Ecto neural progenitor cell (in vitro differentiated cells): Measurements from ENCODE around the gene PTPRN.

Experiments used
- DNase-seq: peaks from one replicate; pipeline ENCODE4 v3.0.0-alpha.2; 2018; ENCODE audit warnings: low spot score

Gene PTPRN

DNA sequence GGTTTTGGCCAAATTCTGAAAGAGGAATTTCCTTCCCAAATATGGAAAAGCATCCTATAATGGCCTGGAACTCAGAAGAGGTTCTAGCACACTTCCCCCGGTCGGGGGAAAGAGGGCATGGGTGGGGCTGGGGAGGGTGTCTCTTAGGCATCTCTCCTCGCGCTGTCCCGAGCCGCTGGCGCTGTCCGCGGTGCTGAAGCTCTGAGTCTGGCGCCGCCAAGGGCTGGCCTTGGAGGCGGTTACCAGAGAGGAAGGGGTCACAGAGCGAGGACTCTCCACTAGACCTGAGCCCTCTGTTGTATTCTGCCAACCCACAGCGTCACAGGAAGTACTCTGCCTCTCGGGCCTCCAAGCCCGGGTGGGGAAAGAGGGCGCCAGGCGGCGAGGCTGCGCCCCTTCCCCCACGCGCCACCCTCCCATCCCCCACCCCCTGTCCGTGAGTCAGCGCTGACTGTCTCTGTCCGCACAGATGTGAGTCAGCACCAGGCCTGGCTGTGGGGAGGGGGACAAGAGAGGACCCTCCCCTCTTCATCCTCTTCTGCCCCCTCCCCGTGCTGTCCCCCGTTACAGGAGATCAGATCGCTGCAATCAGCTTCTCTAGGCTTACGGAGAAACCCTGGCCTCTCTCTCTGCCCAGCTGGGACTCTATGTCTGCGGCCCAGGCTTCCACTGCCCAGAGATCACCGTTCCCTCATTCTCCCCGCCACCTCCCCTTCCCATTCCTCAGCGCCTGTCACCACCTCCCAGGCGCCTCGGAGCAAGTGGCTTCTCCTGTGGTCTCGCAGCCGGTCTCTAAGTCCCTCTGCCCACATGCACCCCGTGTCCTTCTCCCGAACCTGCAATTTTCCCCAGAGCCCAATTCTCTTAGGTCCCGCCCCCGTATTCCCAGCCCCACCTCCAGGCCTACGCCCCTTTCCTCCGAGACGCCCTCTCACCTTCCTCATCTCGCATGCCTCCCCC lies 779 bp downstream of the PTPRN start:
- DNase-seq: peak; percentile 91

GRCh38 chr2:219306047-219306446 lies 3.2 kb downstream of the PTPRN start:
- DNase-seq: no peak

GRCh38 chr2:219304223-219304622 lies 5.0 kb downstream of the PTPRN start:
- no peak for DNase-seq

DNA sequence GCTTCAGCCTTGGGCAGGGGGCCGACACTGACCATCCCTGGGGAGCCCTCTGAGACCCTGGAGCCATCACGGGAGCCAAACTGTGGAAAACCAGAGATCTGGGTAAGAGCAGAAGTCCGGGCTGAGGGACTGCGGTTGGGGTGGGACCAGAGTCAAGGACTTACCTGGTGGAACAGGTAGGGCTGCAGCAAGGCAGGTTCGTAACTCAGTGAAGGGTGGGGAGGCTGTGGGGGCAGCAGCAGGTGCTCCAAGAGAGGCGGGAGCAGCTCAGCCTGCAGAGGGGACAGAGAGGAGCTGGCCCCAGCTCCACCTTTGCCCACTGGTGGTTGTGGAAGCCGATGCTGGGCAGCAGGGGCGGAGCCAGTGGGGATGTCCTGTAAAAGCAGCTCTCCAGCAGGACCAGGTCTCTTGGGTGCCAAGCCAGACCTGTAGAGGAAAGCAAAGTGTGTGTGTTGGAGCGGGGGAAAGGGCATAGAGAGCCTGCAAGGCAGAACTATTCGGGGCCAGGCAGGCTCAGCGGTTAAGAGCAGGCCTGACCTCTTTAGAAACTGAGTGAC lies 6.7 kb downstream of the PTPRN start:
- DNase-seq: no peak

- no peak for DNase-seq
Measured at GRCh38 chr2:219300022-219300421, 9.2 kb downstream of the PTPRN start.

DNA sequence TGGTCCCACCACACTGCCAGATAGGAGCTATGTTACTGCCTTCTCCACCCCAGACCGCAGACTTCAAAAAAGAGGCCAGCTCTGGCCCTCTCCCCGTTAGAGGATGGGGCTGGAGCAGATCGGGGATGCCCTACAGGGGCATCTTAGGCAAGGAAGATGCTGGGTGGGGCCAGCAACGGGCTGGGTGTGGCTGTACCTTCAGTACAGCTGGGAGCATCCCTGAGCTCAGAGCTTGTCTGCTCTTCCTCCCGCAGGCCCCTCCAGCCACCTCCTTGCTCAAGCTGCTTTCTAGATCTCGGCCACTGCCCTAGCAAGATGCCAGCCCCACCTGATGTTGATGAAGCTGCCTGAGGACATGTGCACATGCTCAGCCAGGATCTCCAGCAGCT lies 9.8 kb downstream of the PTPRN start:
- no peak for DNase-seq

DNA sequence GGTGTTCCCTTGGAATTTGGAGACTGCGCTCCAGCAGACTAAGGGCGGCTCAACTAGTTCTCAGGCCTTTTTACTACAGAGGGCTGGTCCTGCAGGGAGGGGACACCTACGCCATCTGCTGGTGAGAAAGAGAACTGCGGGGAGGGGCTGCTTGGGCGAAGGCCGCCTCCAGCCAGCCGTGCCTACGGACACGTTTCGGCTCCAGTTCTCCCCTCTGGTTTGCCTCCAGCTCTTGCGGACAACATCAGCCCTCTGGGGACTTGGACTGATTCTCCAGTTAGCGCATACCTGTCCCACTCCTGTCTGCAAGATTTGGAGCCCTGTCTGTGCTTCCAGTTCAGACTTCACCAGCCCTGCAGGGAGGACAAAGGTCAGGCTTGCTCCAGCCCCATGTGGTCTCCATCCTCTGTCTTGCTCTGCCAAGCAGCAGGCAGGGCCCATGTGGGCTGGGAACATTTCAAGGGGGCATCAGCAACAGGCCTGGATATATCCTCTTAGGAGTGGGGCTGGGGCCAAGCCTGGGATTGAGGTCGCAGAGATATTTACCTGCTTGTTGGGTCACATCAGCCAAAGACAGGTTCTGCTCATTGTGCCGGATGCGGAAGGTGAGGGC lies 10.3 kb downstream of the PTPRN start:
- DNase-seq: peak; percentile 91

DNA sequence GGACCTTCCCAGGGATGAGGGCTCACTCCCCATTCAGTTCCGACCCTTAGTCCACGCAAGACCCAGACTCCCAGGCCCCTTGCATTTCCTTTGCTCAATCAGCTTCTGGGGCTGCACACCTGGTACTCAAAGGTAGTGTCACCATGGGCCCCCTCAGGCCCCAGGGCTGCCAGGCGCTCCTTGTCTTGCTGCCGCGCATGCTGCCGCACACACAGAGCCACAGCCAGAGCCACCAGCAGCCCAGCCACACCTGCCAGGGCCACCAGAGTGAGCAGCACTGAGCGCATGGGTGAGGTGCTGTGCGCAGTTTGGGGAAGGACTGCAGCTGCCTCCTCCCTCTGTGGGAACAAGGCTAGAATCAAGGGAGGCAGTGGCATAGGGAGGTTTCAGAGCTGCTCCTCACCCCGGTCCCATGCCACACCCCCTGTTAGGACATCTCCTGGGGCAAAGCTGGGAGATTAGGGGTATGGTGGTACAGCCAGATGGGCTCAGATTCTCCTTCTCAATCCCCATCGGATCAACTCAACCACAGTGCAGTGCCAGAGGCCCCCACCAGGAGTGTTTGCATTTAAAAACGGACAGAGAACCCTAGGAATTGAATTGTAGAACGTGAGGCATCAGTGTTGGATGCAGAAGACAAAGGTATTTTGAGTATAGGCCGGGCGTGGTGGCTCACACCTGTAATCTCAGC lies 11.3 kb downstream of the PTPRN start:
- DNase-seq: no peak

DNA sequence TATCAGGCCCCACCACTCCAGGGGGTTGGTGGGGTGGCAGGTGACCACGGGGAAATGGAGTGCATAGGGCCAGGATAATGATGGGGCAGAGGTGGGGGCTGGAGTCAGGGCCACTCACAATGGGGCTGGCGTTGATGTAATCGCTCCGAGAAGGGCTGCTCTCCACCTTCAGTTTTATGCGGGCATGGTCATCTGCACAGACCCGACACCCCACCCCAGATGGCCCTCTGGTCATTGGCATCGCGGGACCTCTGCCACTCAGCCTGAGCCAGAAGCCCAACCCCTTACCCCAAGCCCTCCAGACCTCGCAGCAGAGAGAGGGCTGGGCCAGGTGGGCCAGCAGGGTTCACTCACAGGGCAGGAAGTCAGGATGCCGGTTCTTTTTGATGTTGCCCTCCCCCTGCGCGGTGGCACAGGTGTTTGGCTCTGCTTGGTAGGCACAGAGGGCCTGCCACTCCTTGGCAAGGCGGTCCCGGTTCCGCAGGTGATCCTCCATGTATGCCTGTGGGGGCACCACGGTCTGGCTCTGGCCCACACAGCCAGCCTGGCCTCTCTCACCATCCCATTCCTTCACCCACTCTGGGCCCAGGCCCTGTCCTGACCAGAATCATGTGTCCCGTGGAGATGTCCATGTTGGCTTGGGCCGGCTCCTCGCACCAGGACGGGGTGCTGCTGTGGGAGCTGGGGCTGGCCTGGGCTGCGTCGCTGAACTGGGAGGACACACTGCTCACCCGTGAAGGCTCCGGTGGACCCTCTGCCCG lies 12.4 kb downstream of the PTPRN start:
- peak; percentile 31 for DNase-seq

DNA sequence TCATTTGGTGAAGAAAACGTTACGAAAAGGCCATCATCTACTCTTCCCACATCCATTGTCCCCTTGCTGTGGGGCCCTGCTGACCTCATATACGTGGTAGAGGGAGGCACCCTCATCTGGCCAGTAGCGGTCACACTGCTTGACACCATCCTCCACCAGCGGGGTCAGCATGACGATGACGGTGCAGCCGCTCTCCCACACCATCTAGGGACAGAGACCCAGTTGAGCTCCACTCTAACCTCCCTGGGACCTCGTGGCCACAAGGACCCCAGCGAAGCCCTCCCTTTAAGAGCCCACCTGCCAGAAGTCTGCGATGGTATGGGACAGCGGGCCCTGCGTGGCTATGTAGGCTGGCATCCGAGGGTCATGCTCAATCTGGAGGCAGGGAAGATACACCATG lies 13.1 kb downstream of the PTPRN start:
- DNase-seq: peak; percentile 43

- peak; percentile 92 for DNase-seq
Measured at GRCh38 chr2:219294356-219295351, 14.5 kb downstream of the PTPRN start.

GRCh38 chr2:219293736-219294231 lies 15.4 kb downstream of the PTPRN start:
- DNase-seq: no peak

DNA sequence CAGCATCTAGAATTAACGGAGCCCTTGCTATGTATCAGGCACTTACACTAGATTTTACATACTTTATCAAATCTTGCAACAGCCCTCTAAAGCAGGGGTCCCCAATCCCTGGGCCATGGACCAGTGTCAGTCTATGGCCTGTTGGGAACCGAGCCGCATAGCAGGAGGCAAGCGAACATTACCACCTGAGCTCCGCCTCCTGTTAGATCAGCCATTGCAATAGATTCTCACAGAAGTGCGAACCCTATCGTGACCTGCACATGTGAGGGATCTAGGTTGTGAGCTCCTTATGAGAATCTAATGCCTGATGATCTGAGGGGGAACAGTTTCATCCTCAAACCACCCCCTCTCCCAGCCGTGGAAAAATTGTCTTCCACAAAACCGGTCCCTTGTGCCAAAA lies 16.6 kb downstream of the PTPRN start:
- no peak for DNase-seq

DNA sequence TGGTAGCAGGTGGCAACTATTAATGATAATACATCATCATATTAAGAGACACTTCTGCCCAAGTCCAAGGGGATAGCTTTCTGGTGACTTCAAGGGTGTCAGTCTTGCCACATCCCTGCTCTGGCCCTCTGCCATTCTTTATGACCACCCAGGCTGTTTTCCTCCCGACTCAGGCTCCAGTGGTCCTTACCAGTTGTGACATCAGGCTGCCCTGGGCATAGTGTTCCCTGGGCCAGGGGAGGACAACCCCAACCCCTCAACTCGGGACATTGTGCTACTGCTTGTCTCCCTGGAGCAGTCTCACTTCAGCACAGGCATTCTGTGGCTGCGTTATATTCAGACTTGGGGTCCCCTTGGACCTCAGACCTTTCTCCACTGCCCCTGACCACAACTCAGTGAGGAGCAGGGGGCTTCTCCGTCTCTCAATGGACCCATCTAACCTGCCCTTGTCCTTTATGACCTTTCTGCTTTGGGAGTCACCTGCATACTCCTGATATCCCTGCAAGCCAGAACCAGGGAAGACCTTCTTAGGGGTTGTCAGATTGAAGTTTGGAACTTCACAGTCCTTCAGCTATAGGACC lies 17.2 kb downstream of the PTPRN start:
- no peak for DNase-seq

GRCh38 chr2:219291394-219291793 lies 17.8 kb downstream of the PTPRN start:
- DNase-seq: no peak

DNA sequence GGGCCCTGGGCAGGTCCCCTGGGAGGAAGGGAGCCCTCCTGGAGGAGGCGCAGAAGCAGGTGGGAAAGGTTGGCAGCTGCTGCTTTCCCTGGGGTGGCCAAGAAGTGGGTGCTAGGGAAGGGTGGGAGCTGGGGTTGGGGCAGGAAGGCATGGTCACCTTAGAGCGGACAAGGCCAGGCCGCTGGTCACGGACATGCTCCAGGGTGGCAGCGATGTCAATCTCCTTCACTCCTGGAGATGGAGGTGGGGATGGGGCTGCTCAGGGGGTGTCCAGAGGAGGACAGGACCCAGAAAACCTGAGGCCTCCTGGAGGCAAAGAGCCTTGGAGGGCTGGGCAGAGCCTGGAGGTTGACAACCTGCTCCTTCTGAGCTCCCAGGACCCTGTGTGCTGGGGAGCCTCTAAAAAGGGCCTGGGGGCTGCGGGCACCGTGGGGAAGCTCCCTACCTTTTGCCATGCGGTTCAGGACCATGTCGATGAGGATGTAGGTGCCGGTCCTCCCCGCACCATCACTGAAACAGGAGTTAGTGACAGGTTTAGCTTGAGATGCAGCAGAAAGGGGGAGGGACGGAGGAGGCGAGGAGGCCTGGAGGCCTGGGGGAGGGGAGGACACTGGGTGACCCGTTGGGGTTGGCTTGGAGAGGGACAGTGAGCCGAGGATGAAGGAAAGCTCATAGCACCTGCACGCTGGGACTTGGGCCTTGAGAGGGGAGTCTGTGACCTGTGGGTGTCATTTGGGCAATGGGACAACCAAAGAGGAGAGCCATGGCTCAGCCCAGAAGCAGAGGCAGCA lies 18.6 kb downstream of the PTPRN start:
- no peak for DNase-seq

GRCh38 chr2:219289537-219290361 lies 19.5 kb downstream of the PTPRN start:
- no peak for DNase-seq

GRCh38 chr2:219289195-219289536 lies 20.0 kb downstream of the PTPRN start:
- DNase-seq: no peak
